Endothelial cell of umbilical vein (primary cell): ENCODE results near the gene ZDHHC3. TPM values are rescaled to one million over a fixed set of nuclear protein-coding genes. Genes with fewer than 3 reads are reported as not detected.
A peak's percentile ranks its signal among the peaks of the same experiment; 100 is the strongest.

Source experiments
- BruUV-seq: library from RNA; stranded (reverse); fragments of 400-500 nt; replicated peaks from 2 replicates; lab custom pipeline; 2021; lab: Mats Ljungman, UMichigan
- CTCF ChIA-PET: fragments of 300-600, 350-600 bp; sonication (Branson Sonifier 250); formaldehyde crosslinking; loops from one replicate; lab custom pipeline; 2021; ENCODE audit warnings: antibody characterized with exemption, inconsistent platforms; lab: Charles Lee
- POLR2A ChIA-PET: fragments of 300-600, 350-600 bp; sonication (Branson Sonifier 250); formaldehyde crosslinking; loops from one replicate; lab custom pipeline; 2021; ENCODE audit warnings: antibody characterized with exemption, inconsistent platforms; lab: Charles Lee
- DNase-seq: peaks from one replicate; pipeline ENCODE4 v3.0.0-alpha.2; 2011; ENCODE audit warnings: low read depth, low spot score
- FAIRE-seq: peaks from 2 replicates; lab custom pipeline; 2011; peaks lifted over from hg19 to GRCh38; lab: Jason Lieb, UNC
- H2AFZ ChIP-seq: 2 replicates; pipeline ENCODE4 v1.6.0; 2012; ENCODE audit warnings: low read depth, low read length, control low read depth, inconsistent platforms
- H3K27ac ChIP-seq: 2 replicates; pipeline ENCODE4 v1.5.1; 2011; ENCODE audit warnings: low read depth, mild to moderate bottlenecking, control low read depth, low read length, moderate library complexity; ENCODE audit not compliant: insufficient read depth
- H3K27me3 ChIP-seq, 2 experiments: 2 replicates each; pipeline versions ENCODE4 v1.6.0 to v1.6.1; 2011; ENCODE audit warnings: low read length in 2 of 2, mixed read lengths in 1 of 2; ENCODE audit not compliant: control insufficient read depth in 2 of 2, insufficient read depth in 2 of 2
- H3K36me3 ChIP-seq, 2 experiments: 2 replicates in 1 of 2; 3 replicates in 1 of 2; pipeline ENCODE4 v1.5.1; 2011; ENCODE audit warnings: low read length in 2 of 2, mild to moderate bottlenecking in 1 of 2, moderate library complexity in 1 of 2; ENCODE audit not compliant: control insufficient read depth in 2 of 2, insufficient read depth in 2 of 2; ENCODE audit errors: extremely low read depth in 1 of 2
- H3K4me1 ChIP-seq: 3 replicates; pipeline ENCODE4 v1.5.1; 2011; ENCODE audit warnings: mild to moderate bottlenecking, low read length; ENCODE audit not compliant: control insufficient read depth, insufficient read depth; ENCODE audit errors: extremely low read depth
- H3K4me2 ChIP-seq: 2 replicates; pipeline ENCODE4 v1.6.1; 2011; ENCODE audit warnings: low read length, control low read depth, mixed read lengths; ENCODE audit not compliant: insufficient read depth
- H3K4me3 ChIP-seq, 3 experiments: fragments of 200-600 bp in 1 of 3; sonication (generic), shearing (Covaris generic) in 1 of 3; replicated peaks in 1 of 3; 2 replicates each; pipeline ENCODE4 v1.5.1; 2011 to 2016; ENCODE audit warnings: control low read depth in 3 of 3, low read length in 3 of 3, mild to moderate bottlenecking in 2 of 3, inconsistent platforms in 1 of 3, low read depth in 1 of 3, moderate library complexity in 1 of 3; ENCODE audit not compliant: insufficient read depth in 1 of 3
- H3K79me2 ChIP-seq: 2 replicates; pipeline ENCODE4 v1.6.0; 2012; ENCODE audit warnings: low read length, inconsistent platforms; ENCODE audit not compliant: control insufficient read depth, insufficient read depth
- H3K9ac ChIP-seq: replicated peaks from 2 replicates; pipeline ENCODE3; 2011; ENCODE audit warnings: low read length, control low read depth; ENCODE audit not compliant: insufficient read depth; ENCODE audit errors: extremely low read depth
- H3K9me1 ChIP-seq: replicated peaks from 3 replicates; pipeline ENCODE4 v1.6.0; 2011; ENCODE audit warnings: mild to moderate bottlenecking, low read length; ENCODE audit not compliant: control insufficient read depth, insufficient read depth; ENCODE audit errors: extremely low read depth
- H3K9me3 ChIP-seq: replicated peaks from 2 replicates; pipeline ENCODE4 v1.5.1; 2012; ENCODE audit warnings: low read length, inconsistent platforms; ENCODE audit not compliant: control insufficient read depth, insufficient read depth
- H4K20me1 ChIP-seq: replicated peaks from 2 replicates; pipeline ENCODE3; 2011; ENCODE audit warnings: mild to moderate bottlenecking, low read length; ENCODE audit not compliant: control insufficient read depth, insufficient read depth; ENCODE audit errors: extremely low read depth
- FOS ChIP-seq: IDR thresholded peaks from 2 replicates; pipeline ENCODE4 v1.6.1; 2011; ENCODE audit warnings: mild to moderate bottlenecking, low read length, moderate library complexity, borderline replicate concordance; ENCODE audit not compliant: insufficient read depth
- GATA2 ChIP-seq: IDR thresholded peaks from 2 replicates; pipeline ENCODE4 v1.7.0; 2011; ENCODE audit warnings: low read depth, mild to moderate bottlenecking, moderate library complexity, mixed read lengths, low read length; ENCODE audit not compliant: insufficient read length, insufficient read depth
- JUN ChIP-seq: IDR thresholded peaks from 2 replicates; pipeline ENCODE4 v1.6.1; 2011; ENCODE audit warnings: borderline replicate concordance, low read depth; ENCODE audit not compliant: insufficient read length, insufficient read depth
- POLR2AphosphoS5 ChIP-seq: IDR thresholded peaks from 2 replicates; pipeline ENCODE4 v1.6.1; 2012; ENCODE audit warnings: low read depth, mild to moderate bottlenecking, control low read depth, low read length, moderate library complexity; ENCODE audit not compliant: insufficient read depth
- dilution Hi-C: fragments of 300-500 bp; cut with MboI; formaldehyde crosslinking; loops from one replicate; pipeline ENCODE4 v1.15.0; 2019; ENCODE audit warnings: low sequenced_read_pairs; ENCODE audit not compliant: extremely low pct_ligation_motif_present
- intact Hi-C: fragments of 100-400 bp; cut with micrococcal nuclease; formaldehyde crosslinking; loops from one replicate; pipeline ENCODE4 v1.10.0; 2022
- polyA plus RNA-seq, 4 experiments: library from polyadenylated mRNA; depleted of rRNA in 3 of 4; stranded (reverse) in 3 of 4; unstranded in 1 of 4; fragments of >200 nt; gene quantifications; 2 replicates each; pipeline versions ENCODE4 v1.2.1 to v1.2.3, GENCODE V29; 2011 to 2012; ENCODE audit warnings: missing spikeins in 1 of 4
- total RNA-seq: library from RNA; stranded (reverse); gene quantifications from 2 replicates; pipeline ENCODE4 v1.2.3, GENCODE V29; 2021

ZDHHC3 gene
- total and polyA plus RNA-seq, 2 donors (not counting 3 experiments of a cell fraction or from before 2014, with no cell fraction given) = 62.4 to 97.1 TPM

GRCh38 chr3:45024542-45025255, 48.7 kb upstream of the ZDHHC3 start:
- Histone ChIP-seq H3K9me1 (no peaks in the 10 kb centered on the region), H3K27ac (no peak overlapping the region), H4K20me1 (no peaks in the 10 kb centered on the region), H3K9me3 (no peaks in the 10 kb centered on the region), H3K4me2 (no peak overlapping the region), H3K4me3 (no peak overlapping the region), H3K9ac (no peak overlapping the region), H2AFZ (no peak overlapping the region), H3K36me3 (no peaks in the 10 kb centered on the region), H3K4me1 (peaks cover 22% of the 10 kb centered on the region), H3K27me3 (no peaks in the 10 kb centered on the region), H3K79me2 (no peaks in the 10 kb centered on the region)
- FAIRE-seq (peak; percentile 72), DNase-seq (peak; percentile 46)
- peak; percentile 22 for TF ChIP-seq FOS
- TF ChIP-seq POLR2AphosphoS5 = no peak
- dilution Hi-C loops (loop anchor here (25.0 kb wide), 1 partner anchor 488 kb away; no protein-coding TSS in a partner anchor), intact Hi-C loops (loop anchor here (10.0 kb wide), 1 partner anchor 470 kb away; the partner anchor contains the start of gene ZKSCAN7)
- POLR2A ChIA-PET = no interaction called here
- no TSS peak for BruUV-seq
- CTCF ChIA-PET = no interaction called here

- H3K79me2 ChIP-seq = no peaks in the 10 kb centered on the region
- no peaks in the 10 kb centered on the region for H3K27me3 ChIP-seq
- H3K4me2 ChIP-seq = no peak overlapping the region
- no peak overlapping the region for H2AFZ ChIP-seq
- BruUV-seq = no TSS peak
- no peak for FAIRE-seq
- intact Hi-C loops = loop anchor here (10.0 kb wide), 1 partner anchor 469 kb away; the partner anchor contains the start of gene ZKSCAN7
- dilution Hi-C loops = no loop called here
- CTCF ChIA-PET = no interaction called here
- H3K9ac ChIP-seq = no peak overlapping the region
- no peak for TF ChIP-seq JUN
- TF ChIP-seq GATA2 = no peak
- no peak for TF ChIP-seq FOS
- DNase-seq = no peak
- POLR2A ChIA-PET = no interaction called here
- no peaks in the 10 kb centered on the region for H3K9me3 ChIP-seq
- H4K20me1 ChIP-seq = no peaks in the 10 kb centered on the region
- H3K9me1 ChIP-seq = no peaks in the 10 kb centered on the region
- no peaks in the 10 kb centered on the region for H3K36me3 ChIP-seq
- no peak overlapping the region for H3K27ac ChIP-seq
- no peak overlapping the region for H3K4me3 ChIP-seq
- H3K4me1 ChIP-seq = peaks cover 22% of the 10 kb centered on the region
These were observed 47.7 kb upstream of the ZDHHC3 start for GRCh38 chr3:45023675-45024074.
